ENCODE measurements around the gene OGG1.
"Not testable (repeated sequence)": the region's sequence is repeated elsewhere in the genome, so short reads cannot be mapped to it uniquely, and the experiment has no call there.

OGG1 gene

DNA sequence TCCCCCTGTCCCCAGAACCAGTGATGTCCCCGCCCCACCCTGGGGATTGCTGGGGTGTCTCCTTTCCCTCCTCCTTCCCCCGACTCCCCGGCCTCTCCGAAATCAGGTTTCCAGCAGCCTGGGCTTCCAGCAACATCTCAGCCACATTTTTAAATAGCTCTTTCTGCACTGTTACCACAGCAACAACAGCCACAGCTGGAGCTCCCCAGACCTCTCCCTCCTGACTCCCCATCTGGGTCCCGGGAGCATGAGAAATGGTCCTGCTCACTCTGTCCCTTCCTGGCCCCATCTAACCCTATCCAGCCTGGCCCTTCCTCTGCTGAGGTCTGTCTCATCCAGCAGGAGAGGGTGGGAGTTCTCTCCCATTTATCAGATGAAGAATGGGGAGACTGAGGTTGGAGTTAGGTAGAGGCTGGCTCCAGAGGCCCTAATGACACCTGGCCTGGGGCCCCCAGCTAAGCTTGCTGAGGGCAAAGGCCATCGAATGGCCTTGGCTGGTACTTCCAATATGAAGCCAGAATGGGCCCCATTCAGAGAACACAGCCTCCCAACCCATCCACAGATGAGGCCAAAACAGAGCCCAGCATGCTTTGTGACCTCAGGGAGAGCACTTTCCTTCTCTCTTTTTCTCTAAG lies 18.5 kb downstream of the OGG1 start:
- no peak for DNase-seq

GRCh38 chr3:9769012-9769411 lies 19.3 kb downstream of the OGG1 start:
- DNase-seq: no peak

- peak; percentile 66 for DNase-seq
Measured at GRCh38 chr3:9769426-9770275, 19.9 kb downstream of the OGG1 start, which contains the start of gene CAMK1. TSS of gene CAMK1 (minus strand) at chr3:9769947. CDS start at chr3:9767749, 2,198 bp downstream.

DNA sequence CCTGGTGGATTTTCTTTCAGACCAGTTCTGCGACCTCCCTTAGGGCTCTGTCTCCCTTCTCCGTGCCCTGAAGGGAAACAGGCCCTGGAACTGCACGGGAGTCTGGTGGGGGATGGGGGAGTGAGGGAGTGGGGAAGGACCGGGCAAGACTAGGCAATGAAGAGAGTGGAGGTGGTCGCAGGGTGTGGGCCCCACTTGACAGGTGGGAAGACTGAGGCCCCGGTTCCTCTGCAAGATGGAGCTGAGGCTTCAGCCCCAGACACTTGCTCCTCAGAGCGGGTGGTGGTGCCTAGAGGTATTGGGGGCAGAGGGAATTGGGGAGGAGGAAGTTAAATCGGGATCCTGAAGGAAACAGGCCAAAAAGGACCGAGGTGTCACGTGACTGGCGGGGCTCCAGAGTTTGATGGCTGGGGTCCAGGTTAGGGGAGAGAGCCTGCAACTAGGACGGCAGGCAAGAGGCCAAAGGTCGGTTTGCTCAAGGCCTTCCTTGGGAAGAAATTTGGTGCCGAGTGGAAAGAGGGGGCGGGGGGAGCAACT lies 20.6 kb downstream of the OGG1 start:
- no peak for DNase-seq

DNA sequence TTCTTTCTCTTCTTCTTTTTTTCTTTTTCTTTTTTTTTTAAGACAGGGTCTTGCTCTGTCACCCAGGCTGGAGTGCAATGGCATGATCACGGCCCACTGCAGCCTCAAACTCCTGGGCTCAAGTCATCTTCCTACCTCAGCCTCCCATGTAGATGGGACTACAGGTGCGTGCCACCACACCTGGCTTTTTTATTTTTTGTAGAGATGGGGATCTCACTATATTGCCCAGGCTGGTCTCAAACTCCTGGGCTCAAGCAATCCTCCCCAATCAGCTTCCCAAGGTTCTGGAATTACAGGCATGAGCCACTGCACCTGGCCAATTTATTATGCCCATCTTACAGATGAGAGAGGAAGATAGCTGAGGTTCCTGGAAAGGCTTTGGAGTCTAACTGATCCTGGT lies 21.3 kb downstream of the OGG1 start:
- DNase-seq: not testable (repeated sequence)

DNA sequence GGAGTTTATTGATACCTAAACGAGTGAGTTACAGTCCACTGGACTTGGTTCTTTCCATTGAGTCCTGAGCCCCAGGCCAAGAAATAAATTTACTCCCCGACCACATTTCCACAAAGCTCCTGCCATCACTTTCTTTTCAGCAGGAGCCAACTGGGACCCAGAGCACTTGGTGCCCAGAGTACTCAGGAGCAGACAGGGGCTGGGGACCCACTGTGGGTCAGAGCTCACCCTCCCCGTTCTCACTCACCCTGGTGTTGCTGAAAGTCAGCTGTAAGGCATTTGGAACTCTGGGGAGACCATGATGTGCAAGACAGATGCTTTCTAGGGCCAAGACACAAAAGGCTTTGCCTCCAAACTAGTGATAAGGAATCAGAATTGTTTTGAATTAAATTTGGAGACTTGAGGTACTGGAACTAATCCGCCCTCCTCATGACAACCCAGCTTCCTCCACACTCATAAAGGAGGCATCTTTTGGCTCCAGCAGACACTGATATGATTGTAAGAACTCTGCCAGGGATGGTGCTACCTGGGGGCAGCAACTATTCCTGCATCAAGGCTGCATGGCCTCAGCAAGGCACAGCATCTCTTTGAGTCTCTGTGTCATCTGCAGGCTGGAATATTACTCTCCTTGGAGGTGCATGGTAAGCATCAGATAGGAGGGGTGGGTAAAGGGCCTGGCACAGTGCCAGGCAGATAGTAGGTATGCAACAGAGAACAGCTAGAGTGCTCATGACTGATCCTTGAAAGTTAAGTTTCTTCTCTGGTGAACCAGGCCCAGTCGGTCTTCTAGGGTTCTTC lies 27.3 kb downstream of the OGG1 start:
- no peak for DNase-seq

GRCh38 chr3:9777694-9778021 lies 27.9 kb downstream of the OGG1 start:
- no peak for DNase-seq

DNA sequence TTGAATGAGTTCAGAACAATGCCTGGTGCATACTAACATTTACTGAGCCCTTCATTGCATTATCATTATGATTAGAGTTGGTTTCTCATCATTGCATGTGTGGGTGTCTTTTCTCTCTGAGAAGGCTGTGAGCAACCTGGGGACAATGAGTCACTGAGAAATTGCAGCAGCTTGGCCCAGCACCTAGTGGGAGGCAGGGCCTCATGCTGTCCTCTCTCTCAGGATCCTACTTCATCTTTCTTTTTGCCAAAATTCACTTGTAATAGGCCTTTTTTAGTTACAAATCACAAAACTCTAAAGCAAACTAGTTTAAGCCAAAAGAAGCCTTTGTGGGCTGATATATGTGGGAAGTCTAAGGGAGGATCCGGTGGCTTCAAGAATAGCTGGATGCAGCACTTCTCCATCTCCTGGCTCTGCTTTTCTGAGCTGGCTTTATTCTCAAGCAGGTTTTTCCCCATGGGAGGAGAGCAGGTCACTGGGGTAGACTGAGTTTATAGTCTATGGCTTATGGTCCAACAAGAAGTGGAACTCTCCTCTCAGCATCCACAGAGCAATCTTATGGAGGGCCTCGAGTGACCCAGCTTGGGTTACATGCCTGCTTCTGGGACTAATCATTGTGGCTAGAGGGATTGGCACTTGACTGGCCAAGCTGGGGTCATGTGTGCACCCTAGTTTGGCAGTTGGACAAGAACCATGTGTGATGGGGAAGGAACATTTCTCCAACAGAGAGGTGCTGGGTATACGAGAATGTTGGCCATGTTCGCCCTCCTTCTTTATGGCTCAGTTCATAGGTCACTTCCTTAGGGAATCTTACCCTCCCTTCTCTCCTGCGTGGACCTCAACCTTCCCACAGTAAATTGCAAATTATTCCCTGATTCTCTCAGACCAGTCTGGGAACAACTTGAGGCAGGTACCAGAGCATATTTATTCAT lies 28.7 kb downstream of the OGG1 start:
- peak; percentile 57 for DNase-seq

GRCh38 chr3:9779075-9779593 lies 29.4 kb downstream of the OGG1 start:
- DNase-seq: no peak

DNA sequence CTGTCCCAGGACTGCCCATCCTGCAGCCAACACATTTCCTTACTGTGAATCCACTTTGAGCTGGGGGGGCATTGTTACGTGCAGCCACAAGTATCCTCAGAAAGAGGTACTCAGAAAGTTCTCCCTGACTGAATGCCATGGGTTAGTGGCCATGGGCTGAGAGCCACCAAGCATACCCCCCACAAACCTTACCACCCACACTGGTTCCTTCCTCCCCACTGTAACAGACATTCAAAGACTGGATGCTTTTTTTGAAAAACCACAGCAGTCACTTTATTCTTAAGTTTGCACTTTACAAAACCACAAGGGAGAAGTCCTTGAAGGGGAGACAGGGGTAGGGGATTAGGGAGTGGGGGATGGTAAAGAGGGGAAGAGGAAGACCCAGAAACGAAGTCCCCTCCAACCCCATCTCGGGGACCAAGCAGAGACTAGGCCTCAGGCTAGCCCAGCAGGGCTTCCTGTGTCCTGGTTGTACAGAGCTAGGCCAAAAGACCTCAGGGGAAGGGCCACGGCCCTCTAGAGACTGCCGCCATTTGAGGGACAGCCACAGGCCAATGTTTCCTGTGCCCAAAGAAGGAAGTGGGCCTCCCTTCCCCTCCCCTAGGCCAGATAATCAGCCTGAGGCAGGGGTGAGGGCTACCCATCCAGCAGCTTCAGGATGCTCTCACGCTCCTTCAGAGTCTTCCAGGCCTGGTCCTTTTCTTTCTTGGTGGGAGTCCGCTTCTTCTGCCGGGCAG lies 30.1 kb downstream of the OGG1 start:
- DNase-seq: no peak

GRCh38 chr3:9780458-9780812 lies 30.7 kb downstream of the OGG1 start:
- DNase-seq: no peak

- no peak for DNase-seq
Measured at GRCh38 chr3:9780910-9781309, 31.2 kb downstream of the OGG1 start.

- DNase-seq: no peak
Measured at GRCh38 chr3:9781551-9781950, 31.8 kb downstream of the OGG1 start.

DNA sequence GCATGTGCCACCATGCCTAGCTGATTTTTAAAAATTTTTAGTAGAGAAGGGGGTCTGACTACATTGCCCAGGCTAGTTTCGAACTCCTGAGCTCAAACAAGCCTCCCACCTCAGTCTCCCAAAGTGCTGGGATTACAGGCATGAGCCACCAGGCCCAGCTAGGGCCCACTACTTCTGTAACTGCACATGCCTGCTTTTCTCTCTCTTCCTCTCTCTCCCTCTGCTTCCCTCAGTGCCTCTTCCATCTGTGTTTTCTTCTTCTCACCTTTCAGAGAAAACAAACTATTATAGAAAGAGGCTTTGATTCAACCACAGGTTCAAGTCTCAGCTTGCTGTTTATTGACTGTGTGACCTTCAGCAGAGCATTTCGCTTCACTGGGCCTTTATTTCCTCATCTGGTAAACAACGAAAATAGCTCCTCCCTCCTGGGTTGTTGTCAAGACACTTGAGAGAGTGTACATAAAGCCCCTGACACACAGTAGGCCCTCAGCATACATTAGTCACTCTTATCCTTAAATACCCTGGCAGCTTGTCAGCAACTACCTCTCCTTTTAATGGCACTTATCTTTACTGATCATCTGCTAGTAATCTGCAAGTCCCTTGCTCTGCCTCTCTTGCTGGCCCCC lies 32.3 kb downstream of the OGG1 start:
- no peak for DNase-seq

DNA sequence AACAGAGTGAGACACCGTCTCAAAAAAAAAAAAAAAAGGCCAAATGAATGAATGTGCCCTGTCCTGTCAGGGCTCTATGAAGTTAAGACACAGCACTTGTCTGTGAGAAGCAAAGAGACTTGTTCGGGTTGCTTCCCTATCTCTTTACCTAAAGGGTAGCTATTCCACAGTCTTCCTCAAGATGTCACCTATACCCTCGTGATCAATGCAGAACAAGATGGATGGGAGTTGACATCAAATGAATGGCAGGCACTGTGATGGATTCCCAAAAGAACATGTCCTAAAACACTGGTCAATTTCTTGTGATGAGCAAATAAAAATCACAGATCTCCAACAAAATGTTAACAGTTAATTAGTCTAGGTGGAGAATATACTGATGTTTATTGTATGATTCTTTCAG lies 33.0 kb downstream of the OGG1 start:
- DNase-seq: no peak

DNA sequence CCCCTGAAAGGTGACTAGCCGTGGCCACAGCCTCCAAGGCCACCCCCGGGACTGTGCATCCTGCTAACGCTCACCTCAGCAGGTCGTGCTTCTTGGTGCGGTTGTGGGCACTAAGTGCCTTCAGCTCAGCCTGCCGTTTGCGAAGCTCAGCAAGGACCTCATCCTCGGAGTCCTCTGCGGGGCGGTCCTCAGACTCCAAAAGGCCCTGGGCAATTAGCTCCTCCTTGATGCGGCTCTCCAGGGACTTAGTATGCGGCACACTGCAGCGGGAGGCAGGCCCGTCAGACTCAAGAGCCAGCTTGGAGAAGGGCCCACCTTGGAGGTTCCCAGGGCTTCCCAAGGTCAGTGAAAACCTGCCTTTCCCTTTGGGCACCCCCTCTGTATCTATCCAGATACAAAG lies 34.2 kb downstream of the OGG1 start:
- no peak for DNase-seq

GRCh38 chr3:9784965-9785364 lies 35.2 kb downstream of the OGG1 start:
- DNase-seq: no peak

DNA sequence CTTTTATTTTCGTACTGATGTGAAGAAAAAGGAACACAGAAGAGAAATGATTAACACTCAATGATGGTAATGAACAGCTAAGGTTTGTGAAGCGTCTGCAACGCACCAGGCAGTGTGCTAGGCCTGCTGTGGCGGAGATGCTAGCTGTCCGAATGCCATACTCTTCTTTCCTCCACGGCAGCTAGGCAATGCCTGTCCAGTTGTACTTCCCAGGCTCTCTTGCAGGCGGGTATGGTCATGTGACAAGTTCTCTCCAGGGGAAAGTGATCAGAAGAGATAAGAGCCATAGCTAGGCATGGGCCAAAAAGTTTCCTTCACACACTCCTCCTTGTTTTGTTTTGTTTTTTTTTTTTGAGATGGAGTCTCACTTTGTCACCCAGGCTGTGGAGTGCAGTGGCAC lies 35.9 kb downstream of the OGG1 start:
- no peak for DNase-seq

DNA sequence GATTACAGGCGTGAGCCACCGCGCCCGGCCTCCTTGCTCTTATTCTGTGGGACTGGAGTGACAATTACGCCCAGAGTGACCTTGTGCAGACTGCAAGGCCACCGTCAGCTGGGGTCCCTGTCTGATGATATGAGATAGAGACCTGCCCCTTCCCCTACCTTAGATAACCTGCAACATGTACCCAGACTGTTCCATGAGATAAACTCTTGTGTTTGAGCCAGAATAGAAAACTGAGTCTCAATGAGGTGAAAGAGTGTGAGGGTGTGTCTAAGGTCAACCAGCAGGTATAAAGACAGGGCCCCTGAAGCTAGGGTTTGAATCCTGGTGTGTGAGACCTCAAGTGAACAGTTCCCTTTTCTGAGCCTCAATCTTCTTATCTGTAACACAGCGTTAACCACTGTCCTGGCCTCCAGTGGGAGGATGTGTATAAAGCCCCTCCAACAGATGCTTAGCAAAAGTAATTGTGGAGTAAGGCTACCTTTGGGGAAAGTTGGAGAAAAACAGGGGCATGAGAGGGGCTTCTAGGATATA lies 36.5 kb downstream of the OGG1 start:
- no peak for DNase-seq

DNA sequence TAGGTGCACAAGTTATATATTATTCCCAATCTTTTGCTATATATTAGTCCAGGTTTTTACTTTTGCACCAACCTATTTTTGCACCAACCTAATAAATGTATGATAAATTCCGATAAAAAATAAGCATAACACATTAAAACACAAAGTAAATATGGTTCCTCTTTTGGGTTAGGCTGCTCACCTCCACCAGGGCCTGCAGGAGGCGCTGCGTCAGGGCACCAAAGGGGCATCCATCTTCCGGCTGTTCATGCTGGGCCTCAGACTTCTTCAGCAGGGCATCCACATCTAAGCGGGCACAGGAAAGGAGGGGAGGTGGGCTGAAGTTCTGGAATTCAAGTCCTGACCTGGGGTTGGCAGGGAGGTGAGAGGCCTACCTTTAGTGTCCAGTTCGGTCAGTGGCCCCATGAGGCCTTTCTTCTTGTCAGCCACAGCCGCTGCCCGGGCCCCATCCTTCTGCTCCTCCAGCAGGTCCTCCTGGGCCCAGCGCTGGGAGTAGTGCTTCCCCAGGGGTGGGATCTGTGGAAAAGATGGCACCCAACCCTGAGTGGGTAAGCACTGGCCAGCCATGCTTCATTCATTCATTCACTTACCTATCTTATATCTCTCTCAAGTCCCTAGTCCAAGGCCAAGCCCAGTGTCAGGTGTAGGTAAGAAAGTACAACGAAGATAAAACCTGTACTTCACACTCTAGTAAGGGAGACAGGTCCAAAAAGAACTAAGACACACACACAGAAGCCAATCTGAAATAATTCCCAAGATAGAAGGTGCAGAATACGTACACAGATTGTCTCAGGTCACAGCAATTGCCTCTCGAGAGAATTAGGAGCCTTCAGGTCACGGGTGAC lies 37.3 kb downstream of the OGG1 start:
- DNase-seq: no peak

Data from stimulated activated CD4-positive, alpha-beta T cell treated with anti-CD3 and anti-CD28 coated beads, Interleukin-4, amount 100 ng/mL, for 1 hour (primary cell).